Measurements from ENCODE around the gene EPHB3.

DNA sequence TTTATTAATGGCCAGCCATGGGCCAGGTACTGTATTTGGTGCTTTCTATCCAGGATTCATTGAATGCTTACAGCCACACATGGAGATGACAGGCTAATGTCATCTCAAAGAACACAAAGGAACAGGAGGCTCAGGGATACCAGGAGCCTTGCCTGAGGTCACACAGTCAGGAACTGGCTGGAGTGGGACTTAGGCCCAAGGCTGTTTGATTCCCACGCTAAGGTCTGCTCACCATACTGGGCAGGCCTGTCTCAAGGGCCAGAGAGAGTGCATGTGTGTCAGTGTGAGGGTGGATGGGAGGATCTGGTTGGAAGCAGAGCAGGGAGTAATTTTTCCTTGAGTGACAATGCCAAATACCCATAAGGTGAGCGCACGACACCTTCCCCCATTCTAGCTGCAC, 37.6 kb downstream of the EPHB3 start:
- TF ChIP-seq, protein P1, sequence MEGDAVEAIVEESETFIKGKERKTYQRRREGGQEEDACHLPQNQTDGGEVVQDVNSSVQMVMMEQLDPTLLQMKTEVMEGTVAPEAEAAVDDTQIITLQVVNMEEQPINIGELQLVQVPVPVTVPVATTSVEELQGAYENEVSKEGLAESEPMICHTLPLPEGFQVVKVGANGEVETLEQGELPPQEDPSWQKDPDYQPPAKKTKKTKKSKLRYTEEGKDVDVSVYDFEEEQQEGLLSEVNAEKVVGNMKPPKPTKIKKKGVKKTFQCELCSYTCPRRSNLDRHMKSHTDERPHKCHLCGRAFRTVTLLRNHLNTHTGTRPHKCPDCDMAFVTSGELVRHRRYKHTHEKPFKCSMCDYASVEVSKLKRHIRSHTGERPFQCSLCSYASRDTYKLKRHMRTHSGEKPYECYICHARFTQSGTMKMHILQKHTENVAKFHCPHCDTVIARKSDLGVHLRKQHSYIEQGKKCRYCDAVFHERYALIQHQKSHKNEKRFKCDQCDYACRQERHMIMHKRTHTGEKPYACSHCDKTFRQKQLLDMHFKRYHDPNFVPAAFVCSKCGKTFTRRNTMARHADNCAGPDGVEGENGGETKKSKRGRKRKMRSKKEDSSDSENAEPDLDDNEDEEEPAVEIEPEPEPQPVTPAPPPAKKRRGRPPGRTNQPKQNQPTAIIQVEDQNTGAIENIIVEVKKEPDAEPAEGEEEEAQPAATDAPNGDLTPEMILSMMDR (IDR thresholded peaks at IDR 0.05; ENCODE audit: low read depth, low read length, missing input control), result no peak
- TF ChIP-seq EGR1 (IDR thresholded peaks at IDR 0.05; ENCODE audit: low read depth in 2 of 2), result no peak
- TF ChIP-seq RXRA (IDR thresholded peaks at IDR 0.05), result no peak
- no peak for TF ChIP-seq JUND (IDR thresholded peaks at IDR 0.05)
- no peak for TF ChIP-seq YY1 (IDR thresholded peaks at IDR 0.05)
- TF ChIP-seq, protein P2, sequence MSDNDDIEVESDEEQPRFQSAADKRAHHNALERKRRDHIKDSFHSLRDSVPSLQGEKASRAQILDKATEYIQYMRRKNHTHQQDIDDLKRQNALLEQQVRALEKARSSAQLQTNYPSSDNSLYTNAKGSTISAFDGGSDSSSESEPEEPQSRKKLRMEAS (IDR thresholded peaks at IDR 0.05), result no peak
- TF ChIP-seq, protein P3, sequence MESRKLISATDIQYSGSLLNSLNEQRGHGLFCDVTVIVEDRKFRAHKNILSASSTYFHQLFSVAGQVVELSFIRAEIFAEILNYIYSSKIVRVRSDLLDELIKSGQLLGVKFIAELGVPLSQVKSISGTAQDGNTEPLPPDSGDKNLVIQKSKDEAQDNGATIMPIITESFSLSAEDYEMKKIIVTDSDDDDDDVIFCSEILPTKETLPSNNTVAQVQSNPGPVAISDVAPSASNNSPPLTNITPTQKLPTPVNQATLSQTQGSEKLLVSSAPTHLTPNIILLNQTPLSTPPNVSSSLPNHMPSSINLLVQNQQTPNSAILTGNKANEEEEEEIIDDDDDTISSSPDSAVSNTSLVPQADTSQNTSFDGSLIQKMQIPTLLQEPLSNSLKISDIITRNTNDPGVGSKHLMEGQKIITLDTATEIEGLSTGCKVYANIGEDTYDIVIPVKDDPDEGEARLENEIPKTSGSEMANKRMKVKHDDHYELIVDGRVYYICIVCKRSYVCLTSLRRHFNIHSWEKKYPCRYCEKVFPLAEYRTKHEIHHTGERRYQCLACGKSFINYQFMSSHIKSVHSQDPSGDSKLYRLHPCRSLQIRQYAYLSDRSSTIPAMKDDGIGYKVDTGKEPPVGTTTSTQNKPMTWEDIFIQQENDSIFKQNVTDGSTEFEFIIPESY (IDR thresholded peaks at IDR 0.05), result no peak
